Panc1 (cell line): ENCODE data around the gene RPRD2. TPM values are rescaled to one million over a fixed set of nuclear protein-coding genes. Genes with fewer than 3 reads are reported as not detected.

Source experiments
- ATAC-seq: fragments of 200-7000 bp; cut with Tn5 transposase; 2 replicates; pipeline ENCODE4 v1.9.1; 2020; ENCODE audit warnings: mild to moderate bottlenecking, moderate library complexity
- BruUV-seq: library from RNA; stranded (reverse); fragments of 400-500 nt; replicated peaks from 2 replicates; lab custom pipeline; 2021; lab: Mats Ljungman, UMichigan
- CTCF ChIA-PET: fragments of 300-600 bp; sonication (Branson Sonifier 250); formaldehyde crosslinking; loops from one replicate; lab custom pipeline; 2022; ENCODE audit warnings: antibody characterized with exemption; lab: Charles Lee
- POLR2A ChIA-PET: fragments of 300-600 bp; sonication (Branson Sonifier 250); formaldehyde crosslinking; loops from one replicate; lab custom pipeline; 2022; ENCODE audit warnings: antibody characterized with exemption; lab: Charles Lee
- DNase-seq: peaks from one replicate; pipeline ENCODE4 v3.0.0-alpha.2; 2010; ENCODE audit warnings: low read depth, low spot score
- H3K27ac ChIP-seq: 2 replicates; pipeline ENCODE4 v1.5.1; 2011; ENCODE audit warnings: mild to moderate bottlenecking, low read length, inconsistent platforms
- H3K27me3 ChIP-seq: fragments of 200-500 bp; sonication (Bioruptor generic); 2 replicates; pipeline ENCODE4 v1.6.0; 2014; ENCODE audit warnings: low read length, inconsistent platforms; ENCODE audit not compliant: control insufficient read depth, insufficient read depth
- H3K36me3 ChIP-seq: fragments of 200-500 bp; sonication (Bioruptor generic); 2 replicates; pipeline ENCODE4 v1.5.1; 2014; ENCODE audit warnings: inconsistent platforms, mild to moderate bottlenecking, low read length, moderate library complexity; ENCODE audit not compliant: control insufficient read depth, insufficient read depth
- H3K4me1 ChIP-seq: 2 replicates; pipeline ENCODE4 v1.5.1; 2011; ENCODE audit warnings: inconsistent platforms, mild to moderate bottlenecking, low read length, moderate library complexity; ENCODE audit not compliant: control insufficient read depth, insufficient read depth
- H3K4me3 ChIP-seq, 2 experiments: 2 replicates each; pipeline ENCODE4 v1.5.1; 2011 to 2012; ENCODE audit warnings: low read depth in 2 of 2, low read length in 2 of 2, mild to moderate bottlenecking in 2 of 2, inconsistent platforms in 1 of 2, moderate library complexity in 1 of 2
- H3K9me3 ChIP-seq: fragments of 200-500 bp; sonication (Bioruptor generic); 2 replicates; pipeline ENCODE4 v1.5.1; 2014; ENCODE audit warnings: low read depth, mild to moderate bottlenecking, inconsistent platforms, low read length, moderate library complexity; ENCODE audit not compliant: control insufficient read depth, insufficient read depth
- POLR2AphosphoS5 ChIP-seq: IDR thresholded peaks from 2 replicates; pipeline ENCODE4 v1.6.1; 2012; ENCODE audit warnings: mild to moderate bottlenecking, low read depth, low read length, moderate library complexity
- SIN3A ChIP-seq: IDR thresholded peaks from 2 replicates; pipeline ENCODE4 v1.6.1; 2012; ENCODE audit warnings: low read depth, mild to moderate bottlenecking, low read length, moderate library complexity, borderline replicate concordance; ENCODE audit not compliant: insufficient read depth
- TCF7L2 ChIP-seq: IDR thresholded peaks from 2 replicates; pipeline ENCODE4 v1.6.1; 2011; ENCODE audit warnings: mild to moderate bottlenecking, low read depth, low read length, inconsistent platforms
- in situ Hi-C: cut with HindIII; loops from 2 replicates; pipeline ENCODE4 v1.10.0; 2016; ENCODE audit warnings: low sequenced_read_pairs, low pct_unique_long_range_greater_than_20kb
- intact Hi-C: fragments of 100-400 bp; cut with micrococcal nuclease; formaldehyde crosslinking; loops from one replicate; pipeline ENCODE4 v1.10.0; 2022; ENCODE audit not compliant: unreplicated experiment
- total RNA-seq: library from RNA; stranded (reverse); gene quantifications from one replicate; pipeline ENCODE4 v1.2.1, GENCODE V29; 2021; ENCODE audit not compliant: unreplicated experiment
- TF ChIP-seq, protein P1 (sequence below), 2 experiments: IDR thresholded peaks; 2 replicates each; pipeline ENCODE4 v1.6.1; 2011 to 2012; ENCODE audit warnings: low read depth in 2 of 2, control low read depth in 1 of 2, low read length in 1 of 2, mild to moderate bottlenecking in 1 of 2, moderate library complexity in 1 of 2; ENCODE audit not compliant: insufficient read depth in 1 of 2
- TF ChIP-seq, protein P2 (sequence below): fragments of 450-650 bp; IDR thresholded peaks from 2 replicates; pipeline ENCODE4 v1.5.1; 2017; ENCODE audit warnings: mild to moderate bottlenecking

Gene RPRD2
- total RNA-seq, 1 experiment from 2014 or later: 28.3 TPM

GRCh38 chr1:150479927-150480352, 116.0 kb downstream of the RPRD2 start:
- ATAC-seq (no peak), DNase-seq (no peak)
- no peak overlapping the region for H3K27ac ChIP-seq
- no TSS peak for BruUV-seq
- H3K9me3 ChIP-seq: no peaks in the 10 kb centered on the region
- ChIA-PET POLR2A (interaction anchor here (0.7 kb wide), 1 partner anchor 84 kb away, joined by 8 read pairs; no protein-coding TSS in a partner anchor), CTCF (no interaction called here)
- TF ChIP-seq POLR2AphosphoS5: no peak
- TF ChIP-seq, protein P1, sequence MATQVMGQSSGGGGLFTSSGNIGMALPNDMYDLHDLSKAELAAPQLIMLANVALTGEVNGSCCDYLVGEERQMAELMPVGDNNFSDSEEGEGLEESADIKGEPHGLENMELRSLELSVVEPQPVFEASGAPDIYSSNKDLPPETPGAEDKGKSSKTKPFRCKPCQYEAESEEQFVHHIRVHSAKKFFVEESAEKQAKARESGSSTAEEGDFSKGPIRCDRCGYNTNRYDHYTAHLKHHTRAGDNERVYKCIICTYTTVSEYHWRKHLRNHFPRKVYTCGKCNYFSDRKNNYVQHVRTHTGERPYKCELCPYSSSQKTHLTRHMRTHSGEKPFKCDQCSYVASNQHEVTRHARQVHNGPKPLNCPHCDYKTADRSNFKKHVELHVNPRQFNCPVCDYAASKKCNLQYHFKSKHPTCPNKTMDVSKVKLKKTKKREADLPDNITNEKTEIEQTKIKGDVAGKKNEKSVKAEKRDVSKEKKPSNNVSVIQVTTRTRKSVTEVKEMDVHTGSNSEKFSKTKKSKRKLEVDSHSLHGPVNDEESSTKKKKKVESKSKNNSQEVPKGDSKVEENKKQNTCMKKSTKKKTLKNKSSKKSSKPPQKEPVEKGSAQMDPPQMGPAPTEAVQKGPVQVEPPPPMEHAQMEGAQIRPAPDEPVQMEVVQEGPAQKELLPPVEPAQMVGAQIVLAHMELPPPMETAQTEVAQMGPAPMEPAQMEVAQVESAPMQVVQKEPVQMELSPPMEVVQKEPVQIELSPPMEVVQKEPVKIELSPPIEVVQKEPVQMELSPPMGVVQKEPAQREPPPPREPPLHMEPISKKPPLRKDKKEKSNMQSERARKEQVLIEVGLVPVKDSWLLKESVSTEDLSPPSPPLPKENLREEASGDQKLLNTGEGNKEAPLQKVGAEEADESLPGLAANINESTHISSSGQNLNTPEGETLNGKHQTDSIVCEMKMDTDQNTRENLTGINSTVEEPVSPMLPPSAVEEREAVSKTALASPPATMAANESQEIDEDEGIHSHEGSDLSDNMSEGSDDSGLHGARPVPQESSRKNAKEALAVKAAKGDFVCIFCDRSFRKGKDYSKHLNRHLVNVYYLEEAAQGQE (IDR thresholded peaks at IDR 0.05; ENCODE audit: insufficient read depth in 1 of 2, low read depth in 2 of 2, low read length in 1 of 2): no peak
- TF ChIP-seq, protein P2, sequence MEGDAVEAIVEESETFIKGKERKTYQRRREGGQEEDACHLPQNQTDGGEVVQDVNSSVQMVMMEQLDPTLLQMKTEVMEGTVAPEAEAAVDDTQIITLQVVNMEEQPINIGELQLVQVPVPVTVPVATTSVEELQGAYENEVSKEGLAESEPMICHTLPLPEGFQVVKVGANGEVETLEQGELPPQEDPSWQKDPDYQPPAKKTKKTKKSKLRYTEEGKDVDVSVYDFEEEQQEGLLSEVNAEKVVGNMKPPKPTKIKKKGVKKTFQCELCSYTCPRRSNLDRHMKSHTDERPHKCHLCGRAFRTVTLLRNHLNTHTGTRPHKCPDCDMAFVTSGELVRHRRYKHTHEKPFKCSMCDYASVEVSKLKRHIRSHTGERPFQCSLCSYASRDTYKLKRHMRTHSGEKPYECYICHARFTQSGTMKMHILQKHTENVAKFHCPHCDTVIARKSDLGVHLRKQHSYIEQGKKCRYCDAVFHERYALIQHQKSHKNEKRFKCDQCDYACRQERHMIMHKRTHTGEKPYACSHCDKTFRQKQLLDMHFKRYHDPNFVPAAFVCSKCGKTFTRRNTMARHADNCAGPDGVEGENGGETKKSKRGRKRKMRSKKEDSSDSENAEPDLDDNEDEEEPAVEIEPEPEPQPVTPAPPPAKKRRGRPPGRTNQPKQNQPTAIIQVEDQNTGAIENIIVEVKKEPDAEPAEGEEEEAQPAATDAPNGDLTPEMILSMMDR: no peak
- TF ChIP-seq SIN3A: no peak
- TF ChIP-seq TCF7L2: no peak
- in situ Hi-C loops: no loop called here
- intact Hi-C loops: no loop called here
- H3K27me3 ChIP-seq: no peaks in the 10 kb centered on the region
- H3K4me3 ChIP-seq: no peak overlapping the region
- H3K36me3 ChIP-seq: no peaks in the 10 kb centered on the region
- no peaks in the 10 kb centered on the region for H3K4me1 ChIP-seq

- ChIA-PET POLR2A (no interaction called here), CTCF (no interaction called here)
- in situ Hi-C loops: no loop called here
- ATAC-seq (no peak), DNase-seq (no peak)
- BruUV-seq: no TSS peak
- Histone ChIP-seq H3K27me3 (no peaks in the 10 kb centered on the region), H3K9me3 (no peaks in the 10 kb centered on the region), H3K4me3 (no peak overlapping the region), H3K4me1 (peaks cover 7% of the 10 kb centered on the region), H3K27ac (no peak overlapping the region), H3K36me3 (no peaks in the 10 kb centered on the region; the same call in 1 of the 2 replicates)
- no peak for TF ChIP-seq TCF7L2
- TF ChIP-seq SIN3A: no peak
- TF ChIP-seq POLR2AphosphoS5: no peak
- TF ChIP-seq, protein P1 (IDR thresholded peaks at IDR 0.05; ENCODE audit: insufficient read depth in 1 of 2, low read depth in 2 of 2, low read length in 1 of 2): no peak
- TF ChIP-seq, protein P2: no peak
- intact Hi-C loops: no loop called here
Measured at GRCh38 chr1:150484431-150484830, 120.5 kb downstream of the RPRD2 start.
